ENCODE data around the gene TNFRSF9. TPM values are rescaled to one million over a fixed set of nuclear protein-coding genes. Genes with fewer than 3 reads are reported as not detected.

TNFRSF9 gene
- total and polyA plus RNA-seq, 2 donors (not counting 3 experiments of a cell fraction or from before 2014, with no cell fraction given), result 0.15 to 0.22 TPM

DNA sequence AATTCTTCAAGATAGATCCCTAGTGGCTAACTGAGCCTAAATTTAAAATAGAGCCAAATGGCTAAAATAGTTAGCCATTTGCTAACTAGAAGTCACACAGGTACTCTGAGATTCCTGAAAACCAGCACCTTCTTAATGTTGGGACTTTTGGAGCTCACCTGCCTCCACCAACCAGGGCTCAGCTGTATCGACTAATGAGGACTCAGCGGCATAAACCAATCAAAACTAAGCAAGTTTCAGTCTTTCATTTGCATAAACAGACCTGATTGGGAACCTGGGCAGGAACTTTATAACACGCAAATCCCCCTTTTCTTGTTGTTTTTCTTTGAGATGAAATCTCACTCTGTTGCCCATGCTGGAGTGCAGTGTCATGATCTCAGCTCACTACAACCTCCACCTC lies 28.5 kb downstream of the TNFRSF9 start:
- no peak for FAIRE-seq

DNA sequence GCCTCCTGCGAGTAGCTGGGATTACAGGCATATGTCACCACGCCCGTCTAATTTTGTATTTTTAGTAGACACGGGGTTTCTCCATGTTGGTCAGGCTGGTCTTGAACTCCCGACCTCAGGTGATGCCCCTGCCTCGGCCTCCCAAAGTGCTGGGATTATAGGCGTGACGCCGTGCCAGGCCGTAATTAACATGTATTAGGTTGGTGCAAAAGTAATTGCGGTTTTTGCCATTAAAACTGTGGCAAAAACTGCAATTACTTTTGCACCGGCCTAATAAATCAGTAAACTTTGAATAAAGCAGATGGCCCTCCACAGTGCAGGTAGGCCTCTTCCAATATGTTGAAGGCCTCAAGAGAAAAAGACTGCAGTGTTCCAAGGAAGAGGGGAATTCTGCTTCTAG lies 35.4 kb downstream of the TNFRSF9 start:
- no TSS peak for BruUV-seq (replicated peaks)
- Histone ChIP-seq H3K4me1 (ENCODE audit: control insufficient read depth, extremely low read depth, insufficient read depth, low read length) (no peaks in the 10 kb centered on the region), H3K4me2 (ENCODE audit: insufficient read depth, low read length) (no peak overlapping the region), H3K27ac (ENCODE audit: insufficient read depth, low read depth, low read length) (no peak overlapping the region), H3K36me3 (ENCODE audit: control insufficient read depth in 2 of 2, extremely low read depth in 1 of 2, insufficient read depth in 2 of 2, low read length in 2 of 2) (no peaks in the 10 kb centered on the region), H2AFZ (ENCODE audit: low read depth, low read length) (no peak overlapping the region), H3K9me1 (replicated peaks; ENCODE audit: control insufficient read depth, extremely low read depth, insufficient read depth, low read length) (no peaks in the 10 kb centered on the region), H3K9me3 (replicated peaks; ENCODE audit: control insufficient read depth, insufficient read depth, low read length) (no peaks in the 10 kb centered on the region), H3K79me2 (ENCODE audit: control insufficient read depth, insufficient read depth, low read length) (no peaks in the 10 kb centered on the region), H3K27me3 (ENCODE audit: control insufficient read depth in 2 of 2, insufficient read depth in 2 of 2, low read length in 2 of 2) (peaks cover 0 to 3% of the 10 kb centered on the region in 2 experiments), H4K20me1 (replicated peaks; ENCODE audit: control insufficient read depth, extremely low read depth, insufficient read depth, low read length) (no peaks in the 10 kb centered on the region), H3K4me3 (replicated peaks in 1 of 3; ENCODE audit: insufficient read depth in 1 of 3, low read depth in 1 of 3, low read length in 3 of 3) (no peak overlapping the region), H3K9ac (replicated peaks; ENCODE audit: extremely low read depth, insufficient read depth, low read length) (no peak overlapping the region)
- ChIA-PET CTCF (interaction anchor here (0.6 to 7.5 kb wide), 6 partner anchors 15 to 240 kb away, joined by 3 to 100 read pairs (median 4); no protein-coding TSS in a partner anchor), POLR2A (interaction anchor here (0.7 kb wide), 1 partner anchor 57 kb away, joined by 8 read pairs; no protein-coding TSS in a partner anchor)
- dilution Hi-C loops (cut with MboI; ENCODE audit: extremely low pct_ligation_motif_present, low sequenced_read_pairs), result no loop called here
- no peak for DNase-seq (ENCODE audit: low read depth, low spot score)
- no peak for FAIRE-seq
- TF ChIP-seq POLR2AphosphoS5 (IDR thresholded peaks at IDR 0.05; ENCODE audit: insufficient read depth, low read depth, low read length) (no peak), CTCF (IDR thresholded peaks at IDR 0.05; ENCODE audit: extremely low read depth in 1 of 2, insufficient read depth in 1 of 2, low read depth in 1 of 2, low read length in 2 of 2) (no peak), GATA2 (IDR thresholded peaks at IDR 0.05; ENCODE audit: insufficient read depth, insufficient read length, low read depth, low read length) (no peak), JUN (IDR thresholded peaks at IDR 0.05; ENCODE audit: borderline replicate concordance, insufficient read depth, insufficient read length, low read depth) (no peak), POLR2A (IDR thresholded peaks at IDR 0.05; ENCODE audit: low read depth, low read length) (no peak), FOS (IDR thresholded peaks at IDR 0.05; ENCODE audit: borderline replicate concordance, insufficient read depth, low read length) (no peak), MYC (IDR thresholded peaks at IDR 0.05; ENCODE audit: low read depth, low read length) (no peak), EZH2 (IDR thresholded peaks at IDR 0.05; ENCODE audit: borderline replicate concordance, low read depth, low read length, severe bottlenecking) (no peak)
- TF ChIP-seq, protein P1, sequence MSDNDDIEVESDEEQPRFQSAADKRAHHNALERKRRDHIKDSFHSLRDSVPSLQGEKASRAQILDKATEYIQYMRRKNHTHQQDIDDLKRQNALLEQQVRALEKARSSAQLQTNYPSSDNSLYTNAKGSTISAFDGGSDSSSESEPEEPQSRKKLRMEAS (IDR thresholded peaks at IDR 0.05; ENCODE audit: insufficient read depth, insufficient read length), result no peak
- intact Hi-C loops (cut with micrococcal nuclease), result no loop called here

More for the DNA sequence above, 28.5 kb downstream of the TNFRSF9 start:
- Histone ChIP-seq H3K36me3 (ENCODE audit: control insufficient read depth in 2 of 2, extremely low read depth in 1 of 2, insufficient read depth in 2 of 2, low read length in 2 of 2) (no peaks in the 10 kb centered on the region), H3K79me2 (ENCODE audit: control insufficient read depth, insufficient read depth, low read length) (no peaks in the 10 kb centered on the region), H3K4me3 (replicated peaks in 1 of 3; ENCODE audit: insufficient read depth in 1 of 3, low read depth in 1 of 3, low read length in 3 of 3) (no peak overlapping the region), H3K9me1 (replicated peaks; ENCODE audit: control insufficient read depth, extremely low read depth, insufficient read depth, low read length) (no peaks in the 10 kb centered on the region), H3K27me3 (ENCODE audit: control insufficient read depth in 2 of 2, insufficient read depth in 2 of 2, low read length in 2 of 2) (no peaks in the 10 kb centered on the region), H3K9ac (replicated peaks; ENCODE audit: extremely low read depth, insufficient read depth, low read length) (no peak overlapping the region), H3K9me3 (replicated peaks; ENCODE audit: control insufficient read depth, insufficient read depth, low read length) (no peaks in the 10 kb centered on the region), H3K27ac (ENCODE audit: insufficient read depth, low read depth, low read length) (no peak overlapping the region), H3K4me2 (ENCODE audit: insufficient read depth, low read length) (no peak overlapping the region), H3K4me1 (ENCODE audit: control insufficient read depth, extremely low read depth, insufficient read depth, low read length) (no peaks in the 10 kb centered on the region), H2AFZ (ENCODE audit: low read depth, low read length) (no peak overlapping the region), H4K20me1 (replicated peaks; ENCODE audit: control insufficient read depth, extremely low read depth, insufficient read depth, low read length) (no peaks in the 10 kb centered on the region)
- DNase-seq (ENCODE audit: low read depth, low spot score), result no peak
- TF ChIP-seq POLR2A (IDR thresholded peaks at IDR 0.05; ENCODE audit: low read depth, low read length) (no peak), JUN (IDR thresholded peaks at IDR 0.05; ENCODE audit: borderline replicate concordance, insufficient read depth, insufficient read length, low read depth) (no peak)
- dilution Hi-C loops (cut with MboI; ENCODE audit: extremely low pct_ligation_motif_present, low sequenced_read_pairs), result no loop called here
- POLR2A ChIA-PET, result no interaction called here
- no TSS peak for BruUV-seq (replicated peaks)
- CTCF ChIA-PET, result interaction anchor here (1.2 to 1.6 kb wide), 2 partner anchors 10 to 160 kb away, joined by 3 to 6 read pairs; no protein-coding TSS in a partner anchor
- intact Hi-C loops (cut with micrococcal nuclease), result no loop called here
